GM23248 (cell line): ENCODE results near the gene ADCY5.

ENCODE experiments used
- EZH2 ChIP-seq: fragments of 200-600 bp; sonication (generic); IDR thresholded peaks from 2 replicates; pipeline ENCODE4 v1.6.1; 2018; ENCODE audit warnings: antibody characterized with exemption, mild to moderate bottlenecking; ENCODE audit not compliant: insufficient read depth, poor library complexity, severe bottlenecking
- EZH2phosphoT487 ChIP-seq: fragments of 200-600 bp; sonication (generic); IDR thresholded peaks from 2 replicates; pipeline ENCODE4 v1.6.1; 2018; ENCODE audit warnings: antibody characterized with exemption, moderate library complexity, mild to moderate bottlenecking, low read depth; ENCODE audit not compliant: insufficient read depth

DNA sequence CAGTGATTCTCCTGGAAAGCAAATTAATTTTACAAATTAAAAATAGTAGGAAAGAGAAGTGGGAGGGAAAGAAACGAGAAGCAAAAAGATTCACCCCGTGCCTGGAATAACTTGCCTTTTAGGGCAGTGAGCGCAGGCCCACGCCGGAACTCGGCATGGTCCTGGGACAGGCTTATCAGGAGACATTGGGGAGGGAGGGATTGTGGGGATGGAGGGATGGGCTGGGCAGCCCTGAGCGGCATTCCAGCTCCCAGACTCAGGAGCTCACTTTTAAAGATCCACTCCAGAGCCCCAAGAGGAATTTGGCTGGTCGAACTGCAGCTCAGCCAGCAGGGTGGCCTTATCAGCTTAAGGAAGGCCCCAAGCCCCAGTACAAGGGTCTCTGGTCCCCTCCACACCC lies 117.9 kb downstream of the ADCY5 start:
- TF ChIP-seq EZH2, result no peak
- TF ChIP-seq EZH2phosphoT487, result no peak
